GM21360 (cell line): ENCODE measurements around the gene DNAH17.

Experiments used
- ATAC-seq: cut with Tn5 transposase; IDR thresholded peaks from one replicate; pipeline ENCODE4 v1.9.1; 2021; ENCODE audit warnings: mild to moderate bottlenecking, moderate library complexity; ENCODE audit not compliant: unreplicated experiment

The DNAH17 gene

DNA sequence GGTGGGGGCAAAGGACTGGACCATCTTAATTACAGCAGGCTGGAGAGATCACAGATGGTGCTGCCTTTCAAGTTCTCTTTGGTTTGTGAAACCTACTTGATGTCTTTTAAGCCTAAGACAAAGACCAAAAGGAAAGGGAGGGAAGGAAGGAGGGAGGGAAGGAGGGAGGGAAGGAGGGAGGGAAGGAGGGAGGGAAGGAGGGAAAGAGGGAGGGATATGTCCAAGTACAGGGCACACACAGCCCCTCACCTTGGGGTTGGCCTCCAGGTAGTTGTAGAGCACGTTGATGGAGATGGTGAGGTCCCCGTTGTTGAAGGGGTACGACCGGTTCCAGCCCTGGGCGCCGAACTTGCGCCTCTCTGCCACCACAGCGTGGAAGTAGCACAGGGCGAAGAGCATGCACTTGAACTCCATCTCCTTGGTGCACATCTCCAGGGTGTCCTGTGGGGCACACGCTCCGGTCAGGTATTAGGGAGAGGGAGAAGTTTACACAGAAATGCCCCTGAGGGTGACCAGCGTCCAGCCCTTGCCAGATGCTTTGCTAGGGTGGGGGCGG, 143.3 kb downstream of the DNAH17 start:
- no peak for ATAC-seq

- no peak for ATAC-seq
Measured at GRCh38 chr17:78433013-78433727, 144.0 kb downstream of the DNAH17 start.

- no peak for ATAC-seq
Measured at GRCh38 chr17:78432226-78433012, 144.8 kb downstream of the DNAH17 start.

- no peak for ATAC-seq
Measured at GRCh38 chr17:78431692-78431958, 145.6 kb downstream of the DNAH17 start.

DNA sequence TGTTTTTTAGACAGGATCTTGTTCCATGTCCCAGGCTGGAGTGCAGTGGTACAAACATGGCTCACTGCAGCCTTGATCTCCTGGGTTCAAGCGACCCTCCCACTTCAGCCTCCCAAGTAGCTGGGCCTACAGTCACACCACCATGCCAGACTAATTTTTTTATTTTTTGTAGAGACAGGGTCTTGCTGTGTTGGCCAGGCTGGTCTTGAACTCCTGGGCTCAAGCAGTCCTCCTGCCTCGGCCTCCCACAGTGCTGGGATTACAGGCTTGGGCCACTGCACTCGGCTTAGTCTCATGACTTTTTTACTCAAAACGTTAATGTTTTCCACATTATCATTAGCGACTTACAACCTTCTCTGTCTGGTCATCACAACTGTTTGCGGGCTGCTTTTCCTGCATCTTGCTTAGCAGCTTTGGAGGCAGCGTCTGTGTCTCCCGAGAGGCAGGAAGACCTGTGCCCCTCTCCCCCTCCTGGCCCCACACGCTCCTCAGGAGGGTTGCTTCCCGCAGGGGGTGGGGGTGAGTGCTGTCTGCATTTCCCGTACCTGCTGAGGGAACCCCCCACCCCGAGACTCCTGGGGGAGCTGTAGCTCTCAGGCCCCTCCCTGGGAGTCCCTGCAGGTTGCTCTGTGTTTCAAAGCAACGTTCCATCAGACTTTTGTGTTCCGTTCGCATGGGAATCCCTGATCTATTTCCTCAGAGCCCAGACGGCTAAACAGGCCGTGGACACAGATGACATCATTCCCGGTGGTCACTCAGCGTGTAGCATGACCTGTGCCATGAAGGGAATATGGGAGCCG, 146.1 kb downstream of the DNAH17 start:
- no peak for ATAC-seq

GRCh38 chr17:78429618-78429995, 147.6 kb downstream of the DNAH17 start:
- no peak for ATAC-seq

- ATAC-seq, result no peak
Measured at GRCh38 chr17:78428836-78429617, 148.2 kb downstream of the DNAH17 start.

- no peak for ATAC-seq
Measured at GRCh38 chr17:78428025-78428575, 149.1 kb downstream of the DNAH17 start.

DNA sequence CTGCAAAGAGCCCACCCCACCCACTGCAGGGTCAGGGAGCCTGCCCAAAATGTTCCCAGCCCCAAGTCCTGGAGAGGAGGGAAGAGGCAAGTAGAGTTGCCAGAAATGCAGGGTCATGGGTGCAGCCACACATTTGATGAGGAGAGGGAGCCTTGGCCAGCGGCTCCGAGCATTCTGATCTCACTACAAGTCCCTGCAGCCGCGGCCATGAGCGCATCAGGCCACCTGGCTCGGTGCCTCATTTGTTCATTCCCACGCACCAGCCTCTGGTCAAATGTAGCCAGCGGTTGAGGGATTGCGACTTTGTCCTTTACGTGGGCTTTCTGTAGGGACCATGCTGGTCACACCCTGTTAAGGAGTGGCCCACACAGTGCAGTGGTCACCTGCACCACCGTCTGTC, 150.1 kb downstream of the DNAH17 start:
- ATAC-seq, result no peak

GRCh38 chr17:78426293-78426879, 150.8 kb downstream of the DNAH17 start:
- ATAC-seq, result no peak

DNA sequence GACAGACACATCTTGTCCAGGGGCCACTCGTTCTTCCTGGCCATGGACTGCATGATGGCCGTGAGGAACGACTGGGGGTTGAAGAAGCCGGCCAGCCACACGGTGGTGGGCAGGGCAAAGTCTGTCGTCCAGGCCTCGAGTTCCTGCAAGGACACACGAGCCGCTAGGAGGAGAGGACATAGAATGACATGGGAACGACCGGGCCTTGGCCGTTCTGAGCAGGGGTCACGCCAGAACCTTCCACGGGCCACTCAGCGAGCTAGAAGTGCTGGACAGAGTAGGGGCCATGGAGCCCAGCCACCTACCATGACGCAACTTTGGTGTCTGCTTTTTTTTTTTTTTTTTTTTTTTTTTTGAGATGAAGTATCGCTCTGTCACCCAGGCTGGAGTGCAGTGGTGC, 151.8 kb downstream of the DNAH17 start:
- ATAC-seq, result no peak

- no peak for ATAC-seq
Measured at GRCh38 chr17:78423961-78424675, 153.1 kb downstream of the DNAH17 start.

DNA sequence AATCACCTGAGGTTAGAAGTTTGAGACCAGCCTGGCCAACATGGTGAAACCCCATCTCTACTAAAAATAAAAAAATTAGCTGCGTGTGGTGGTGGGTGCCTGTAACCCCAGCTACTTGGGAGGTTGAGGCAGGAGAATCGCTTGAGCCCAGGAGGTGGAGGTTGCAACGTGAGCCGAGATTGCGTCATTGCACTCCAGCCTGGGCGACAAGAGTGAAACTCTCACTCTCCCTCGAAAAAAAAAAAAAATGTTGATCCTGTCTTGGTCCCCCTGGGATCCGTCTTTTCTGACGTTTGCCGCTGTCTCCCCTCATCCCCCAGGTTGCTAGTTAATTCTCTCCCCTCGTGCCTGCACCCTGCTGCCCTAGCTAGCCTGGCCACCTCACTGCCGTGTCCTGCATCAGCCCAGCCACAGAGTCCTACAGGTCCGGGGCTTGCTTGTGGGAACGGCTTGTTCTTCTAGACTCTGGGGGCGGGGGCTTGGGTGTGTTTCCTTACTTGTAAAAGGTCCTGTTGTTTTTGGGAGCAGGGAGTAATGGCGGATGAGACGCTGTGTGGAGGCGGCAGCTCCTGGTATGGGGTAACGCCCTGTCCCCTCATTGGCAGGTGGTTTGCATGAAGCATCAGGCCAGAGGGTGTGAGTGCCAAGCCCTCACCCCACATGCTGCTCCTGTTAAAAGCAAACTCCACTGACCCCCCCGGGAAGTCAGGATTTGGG, 154.2 kb downstream of the DNAH17 start:
- no peak for ATAC-seq

DNA sequence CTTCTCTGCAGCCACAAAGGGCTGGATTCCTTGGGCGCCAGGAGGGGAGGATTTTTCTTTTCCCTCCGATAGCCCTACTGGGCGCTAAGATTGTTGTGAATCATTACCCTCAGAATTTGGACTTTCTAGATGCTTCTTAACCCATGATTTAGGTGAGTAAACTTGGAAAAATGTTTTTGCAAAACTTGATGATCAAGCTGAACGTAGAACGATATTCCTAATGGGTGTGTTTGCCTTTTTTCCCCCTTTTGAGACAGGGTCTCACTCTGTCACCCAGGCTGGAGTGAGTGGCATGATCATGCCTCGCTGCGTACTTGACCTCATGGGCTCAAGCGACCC, 155.0 kb downstream of the DNAH17 start:
- no peak for ATAC-seq

GRCh38 chr17:78421534-78422266, 155.5 kb downstream of the DNAH17 start:
- no peak for ATAC-seq

GRCh38 chr17:78421084-78421533, 156.1 kb downstream of the DNAH17 start:
- ATAC-seq, result no peak

DNA sequence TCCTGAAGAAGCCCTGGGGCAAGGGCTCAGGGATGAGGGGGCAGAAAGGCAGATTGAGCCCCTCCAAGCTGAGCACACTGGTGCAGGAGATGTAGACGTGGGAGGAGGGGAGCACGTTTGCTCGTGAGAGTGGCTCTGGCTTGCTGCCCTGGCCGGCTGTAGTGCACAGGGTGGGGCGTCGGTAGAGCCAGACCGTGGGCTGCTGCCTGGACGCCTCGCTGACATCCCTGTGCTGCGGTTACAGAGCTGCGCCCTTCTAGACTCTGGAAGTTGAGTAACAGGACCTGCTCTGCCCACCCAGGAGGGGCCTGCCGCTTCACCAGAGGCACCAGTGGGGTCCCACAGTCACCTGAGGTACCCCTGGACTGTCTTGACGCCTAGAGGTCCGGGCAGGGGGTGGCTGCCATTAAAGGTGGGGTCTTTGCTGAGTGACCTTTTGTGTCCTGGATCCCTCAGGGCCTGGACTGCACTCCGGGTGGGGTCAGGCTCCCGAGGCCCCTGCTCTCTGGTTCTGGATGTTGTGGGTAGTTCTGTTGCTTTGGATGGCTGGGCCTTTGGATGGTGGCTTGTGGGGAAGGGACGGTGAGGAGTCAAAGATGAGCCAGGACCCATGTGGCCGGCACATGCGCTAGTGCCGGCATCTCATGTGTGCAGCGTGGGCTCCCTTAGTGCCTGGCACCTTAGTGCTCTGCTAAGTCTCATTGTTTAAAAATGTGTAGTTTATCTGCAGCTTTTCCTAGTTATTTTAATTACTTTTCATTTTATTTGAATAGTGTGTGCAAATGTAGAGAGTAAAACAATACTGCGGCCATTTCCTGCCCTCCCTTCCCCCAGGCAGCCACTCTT, 157.0 kb downstream of the DNAH17 start:
- ATAC-seq, result no peak
